Jurkat, Clone E6-1 (cell line): Measurements from ENCODE around the gene ZBTB49.

Experiments
- DNase-seq: peaks from one replicate; pipeline ENCODE4 v3.0.0-alpha.2; 2011; ENCODE audit warnings: low read depth, low spot score
- H3K4me3 ChIP-seq: 2 replicates; pipeline ENCODE4 v1.5.1; 2011; ENCODE audit warnings: mild to moderate bottlenecking, low read length, control low read depth, moderate library complexity

Gene ZBTB49

GRCh38 chr4:4274226-4274625 lies 15.8 kb upstream of the ZBTB49 start:
- no peak for DNase-seq

GRCh38 chr4:4277531-4277930 lies 12.5 kb upstream of the ZBTB49 start:
- no peak overlapping the region for H3K4me3 ChIP-seq
- DNase-seq, result no peak

More at GRCh38 chr4:4274226-4274625, 15.8 kb upstream of the ZBTB49 start:
- no peak overlapping the region for H3K4me3 ChIP-seq

- peak; percentile 26 for DNase-seq
- H3K4me3 ChIP-seq, result no peak overlapping the region
These were observed 8.3 kb upstream of the ZBTB49 start for GRCh38 chr4:4281787-4282186.

- DNase-seq, result no peak
- no peak overlapping the region for H3K4me3 ChIP-seq
These were observed 5.0 kb upstream of the ZBTB49 start for GRCh38 chr4:4284827-4285618.

- no peak for DNase-seq
- no peak overlapping the region for H3K4me3 ChIP-seq
These were observed 2.0 kb upstream of the ZBTB49 start for GRCh38 chr4:4288098-4288497.

GRCh38 chr4:4289055-4289454 lies 996 bp upstream of the ZBTB49 start:
- peak overlapping the region; percentile 98 for H3K4me3 ChIP-seq
- no peak for DNase-seq

- peak overlapping the region; percentile 98 for H3K4me3 ChIP-seq
- no peak for DNase-seq
These were observed 482 bp upstream of the ZBTB49 start for GRCh38 chr4:4289597-4289940.

- no peak for DNase-seq
- H3K4me3 ChIP-seq, result no peak overlapping the region
These were observed 3.2 kb downstream of the ZBTB49 start for GRCh38 chr4:4293279-4293678.

- DNase-seq, result no peak
- no peak overlapping the region for H3K4me3 ChIP-seq
These were observed 6.3 kb downstream of the ZBTB49 start for GRCh38 chr4:4296283-4296846.

- no peak for DNase-seq
- H3K4me3 ChIP-seq, result no peak overlapping the region
These were observed 9.0 kb downstream of the ZBTB49 start for GRCh38 chr4:4299006-4299405.

GRCh38 chr4:4302001-4302400 lies 11.9 kb downstream of the ZBTB49 start:
- no peak overlapping the region for H3K4me3 ChIP-seq

GRCh38 chr4:4302416-4302815 lies 12.4 kb downstream of the ZBTB49 start:
- DNase-seq, result no peak
- no peak overlapping the region for H3K4me3 ChIP-seq

More at GRCh38 chr4:4302001-4302400, 11.9 kb downstream of the ZBTB49 start:
- no peak for DNase-seq

- DNase-seq, result no peak
- H3K4me3 ChIP-seq, result no peak overlapping the region
These were observed 16.9 kb downstream of the ZBTB49 start for GRCh38 chr4:4306920-4307319.

GRCh38 chr4:4308800-4309441 lies 18.9 kb downstream of the ZBTB49 start:
- no peak overlapping the region for H3K4me3 ChIP-seq
- no peak for DNase-seq

- no peak for DNase-seq
- no peak overlapping the region for H3K4me3 ChIP-seq
These were observed 21.1 kb downstream of the ZBTB49 start for GRCh38 chr4:4311193-4311592.

GRCh38 chr4:4315461-4316149 lies 25.6 kb downstream of the ZBTB49 start:
- H3K4me3 ChIP-seq, result no peak overlapping the region
- no peak for DNase-seq

GRCh38 chr4:4316150-4316495 lies 26.1 kb downstream of the ZBTB49 start:
- DNase-seq, result no peak
- H3K4me3 ChIP-seq, result no peak overlapping the region

- DNase-seq, result no peak
- H3K4me3 ChIP-seq, result no peak overlapping the region
These were observed 27.6 kb downstream of the ZBTB49 start for GRCh38 chr4:4317496-4318232.

- H3K4me3 ChIP-seq, result no peak overlapping the region
- no peak for DNase-seq
These were observed 30.5 kb downstream of the ZBTB49 start for GRCh38 chr4:4320528-4320927.
